Fibroblast of skin of left quadriceps (primary cell): ENCODE measurements around the gene MED31.
A peak's percentile ranks its signal among the peaks of the same experiment; 100 is the strongest.
"Not testable (repeated sequence)": the region's sequence is repeated elsewhere in the genome, so short reads cannot be mapped to it uniquely, and the experiment has no call there.

Source experiments
- DNase-seq, 2 experiments: peaks; one replicate each; pipeline ENCODE4 v3.0.0-alpha.2; 2013; ENCODE audit warnings: low read depth in 2 of 2

Gene MED31

GRCh38 chr17:6655732-6656361, 4.4 kb upstream of the MED31 start:
- not testable (repeated sequence) for DNase-seq

GRCh38 chr17:6654841-6655731, 3.7 kb upstream of the MED31 start:
- DNase-seq: no peak

- no peak for DNase-seq
These were observed 581 bp upstream of the MED31 start for GRCh38 chr17:6651919-6652452.

- DNase-seq: no peak
These were observed 3.2 kb downstream of the MED31 start for GRCh38 chr17:6648181-6648580.

GRCh38 chr17:6643451-6644125, 7.8 kb downstream of the MED31 start:
- DNase-seq: peak; percentile 52 to 54

GRCh38 chr17:6642592-6642991, 8.8 kb downstream of the MED31 start:
- no peak for DNase-seq

GRCh38 chr17:6641247-6641863, 10.1 kb downstream of the MED31 start:
- no peak for DNase-seq

- peak; percentile 66 to 76 for DNase-seq
These were observed 10.7 kb downstream of the MED31 start, which contains the start of the genes KIAA0753 and TXNDC17 for GRCh38 chr17:6640536-6641246. KIAA0753 (minus strand) TSS chr17:6640711; CDS start chr17:6635103, 5,608 bp downstream. TXNDC17 (plus strand) TSS chr17:6641060; CDS start chr17:6641083, 23 bp downstream.

GRCh38 chr17:6639586-6640535, 11.5 kb downstream of the MED31 start:
- no peak for DNase-seq

- DNase-seq: no peak
These were observed 12.3 kb downstream of the MED31 start for GRCh38 chr17:6639014-6639585.

- DNase-seq: no peak
These were observed 13.1 kb downstream of the MED31 start for GRCh38 chr17:6638046-6638908.

GRCh38 chr17:6637458-6637840, 14.0 kb downstream of the MED31 start:
- DNase-seq: no peak

GRCh38 chr17:6636616-6637457, 14.6 kb downstream of the MED31 start:
- DNase-seq: no peak

GRCh38 chr17:6636105-6636504, 15.3 kb downstream of the MED31 start:
- no peak for DNase-seq

- DNase-seq: no peak
These were observed 18.1 kb downstream of the MED31 start for GRCh38 chr17:6633263-6633662.

- no peak for DNase-seq
These were observed 18.9 kb downstream of the MED31 start for GRCh38 chr17:6632530-6632929.

- DNase-seq: no peak
These were observed 21.0 kb downstream of the MED31 start for GRCh38 chr17:6630390-6630789.

- DNase-seq: no peak
These were observed 24.4 kb downstream of the MED31 start for GRCh38 chr17:6627019-6627418.
